OCI-LY7 (cell line): ENCODE measurements around the gene APRT. TPM values are rescaled to one million over a fixed set of nuclear protein-coding genes. Genes with fewer than 3 reads are reported as not detected.

Experiments used
- BruUV-seq: library from RNA; stranded (reverse); fragments of 400-500 nt; replicated peaks from 2 replicates; lab custom pipeline; 2021; lab: Mats Ljungman, UMichigan
- CTCF ChIA-PET: fragments of 300-600 bp; sonication (Branson Sonifier 250); formaldehyde crosslinking; loops from one replicate; lab custom pipeline; 2022; ENCODE audit warnings: antibody characterized with exemption; ENCODE audit not compliant: unreplicated experiment; lab: Charles Lee
- POLR2A ChIA-PET: fragments of 300-600 bp; sonication (Branson Sonifier 250); formaldehyde crosslinking; loops from one replicate; lab custom pipeline; 2022; ENCODE audit warnings: antibody characterized with exemption; lab: Charles Lee
- DNase-seq: peaks from one replicate; pipeline ENCODE4 v3.0.0-alpha.2; 2015; ENCODE audit warnings: low spot score
- H2AFZ ChIP-seq: fragments of 200-600 bp; sonication (generic), shearing (Covaris generic); 2 replicates; pipeline ENCODE4 v1.6.1; 2014; ENCODE audit warnings: mild to moderate bottlenecking, antibody characterized with exemption, low read length, moderate library complexity
- H3K27ac ChIP-seq: fragments of 200-600 bp; sonication (generic); 2 replicates; pipeline ENCODE4 v1.5.1; 2014; ENCODE audit warnings: mixed run types, low read depth, mild to moderate bottlenecking, moderate library complexity, low read length, inconsistent platforms; ENCODE audit not compliant: poor library complexity, severe bottlenecking
- H3K36me3 ChIP-seq: fragments of 200-600 bp; sonication (generic); 2 replicates; pipeline ENCODE4 v1.6.1; 2014; ENCODE audit warnings: mild to moderate bottlenecking, antibody characterized with exemption, low read length, moderate library complexity, mixed read lengths; ENCODE audit not compliant: insufficient read depth
- H3K4me1 ChIP-seq: fragments of 200-600 bp; sonication (generic); 2 replicates; pipeline ENCODE4 v1.5.1; 2014; ENCODE audit warnings: mild to moderate bottlenecking, low read length; ENCODE audit not compliant: insufficient read depth, poor library complexity, severe bottlenecking
- H3K4me2 ChIP-seq: fragments of 200-600 bp; sonication (generic); 2 replicates; pipeline ENCODE4 v1.6.1; 2014; ENCODE audit warnings: mild to moderate bottlenecking, low read length
- H3K4me3 ChIP-seq: fragments of 200-600 bp; sonication (generic); 2 replicates; pipeline ENCODE4 v1.5.1; 2014; ENCODE audit warnings: mild to moderate bottlenecking, low read depth, low read length; ENCODE audit not compliant: poor library complexity, severe bottlenecking
- H3K79me2 ChIP-seq: fragments of 200-600 bp; sonication (generic); 2 replicates; pipeline ENCODE4 v1.6.1; 2016; ENCODE audit warnings: low read depth, mild to moderate bottlenecking, low read length, moderate library complexity, mixed read lengths; ENCODE audit not compliant: insufficient read depth
- H3K9me2 ChIP-seq: fragments of 200-600 bp; sonication (generic); 2 replicates; pipeline ENCODE4 v1.6.1; 2016; ENCODE audit warnings: mild to moderate bottlenecking, low read length, mixed read lengths; ENCODE audit not compliant: insufficient read depth
- H3K9me3 ChIP-seq: fragments of 200-600 bp; sonication (generic); 2 replicates; pipeline ENCODE4 v1.6.1; 2014; ENCODE audit warnings: mild to moderate bottlenecking, mixed run types, low read length, mixed read lengths
- H4K20me1 ChIP-seq: fragments of 200-600 bp; sonication (generic); 2 replicates; pipeline ENCODE4 v1.6.1; 2014; ENCODE audit warnings: mild to moderate bottlenecking, antibody characterized with exemption, low read length, moderate library complexity, mixed read lengths; ENCODE audit not compliant: insufficient read depth
- CTCF ChIP-seq: fragments of 200-600 bp; sonication (generic); conservative IDR thresholded peaks from 2 replicates; pipeline ENCODE4 v1.5.1; 2014; ENCODE audit warnings: mild to moderate bottlenecking, antibody characterized with exemption, low read length, moderate library complexity, mixed read lengths
- EZH2phosphoT487 ChIP-seq: fragments of 200-600 bp; sonication (generic); IDR thresholded peaks from 2 replicates; pipeline ENCODE4 v1.6.1; 2018; ENCODE audit warnings: low read depth, borderline replicate concordance, mild to moderate bottlenecking, mixed run types, antibody characterized with exemption, low read length, moderate library complexity, mixed read lengths
- intact Hi-C: fragments of 100-400 bp; cut with micrococcal nuclease; formaldehyde crosslinking; loops from one replicate; pipeline ENCODE4 v1.10.0; 2022; ENCODE audit not compliant: unreplicated experiment
- total RNA-seq, 2 experiments: library from RNA; depleted of rRNA in 1 of 2; stranded (reverse); fragments of >200 nt in 1 of 2; shearing (Covaris generic) in 1 of 2; gene quantifications; 2 replicates each; pipeline ENCODE4 v1.2.3, GENCODE V29; 2014 to 2022

The APRT gene
- total RNA-seq, 2 experiments from 2014 or later, result 151 to 216 TPM

GRCh38 chr16:88815227-88815626 is 3.5 kb upstream of the APRT start:
- POLR2A ChIA-PET, result no interaction called here
- Histone ChIP-seq H2AFZ (no peak overlapping the region), H3K9me3 (no peaks in the 10 kb centered on the region), H3K9me2 (no peaks in the 10 kb centered on the region), H3K4me2 (no peak overlapping the region), H3K79me2 (peaks cover 10% of the 10 kb centered on the region; the same call in 1 of the 2 replicates), H4K20me1 (no peaks in the 10 kb centered on the region), H3K4me1 (peaks cover 12% of the 10 kb centered on the region), H3K4me3 (no peak overlapping the region), H3K36me3 (peaks cover 5% of the 10 kb centered on the region; the same call in 1 of the 2 replicates), H3K27ac (no peak overlapping the region)
- TF ChIP-seq EZH2phosphoT487 (no peak), CTCF (no peak)
- CTCF ChIA-PET, result interaction anchor here (0.5 to 0.7 kb wide), 2 partner anchors 22 to 353 kb away, joined by 3 to 8 read pairs; no protein-coding TSS in a partner anchor
- intact Hi-C loops, result loop anchor here (10.0 kb wide), 1 partner anchor 280 kb away; the partner anchor contains the start of gene ACSF3
- no TSS peak for BruUV-seq
- DNase-seq, result no peak

- TF ChIP-seq CTCF, result no peak
- peaks cover 23% of the 10 kb centered on the region for H3K4me1 ChIP-seq
- DNase-seq, result no peak
- H3K4me2 ChIP-seq, result no peak overlapping the region
- H4K20me1 ChIP-seq, result no peaks in the 10 kb centered on the region
- no peak overlapping the region for H2AFZ ChIP-seq
- H3K27ac ChIP-seq, result no peak overlapping the region
- no peak overlapping the region for H3K4me3 ChIP-seq
- CTCF ChIA-PET, result no interaction called here
- intact Hi-C loops, result loop anchor here (10.0 kb wide), 1 partner anchor 281 kb away; the partner anchor contains the start of gene ACSF3
- no TSS peak for BruUV-seq
- H3K36me3 ChIP-seq, result peaks cover 16% of the 10 kb centered on the region
- POLR2A ChIA-PET, result interaction anchor here (0.5 kb wide), 1 partner anchor 11 kb away, joined by 3 read pairs; no protein-coding TSS in a partner anchor
- H3K79me2 ChIP-seq, result peaks cover 12% of the 10 kb centered on the region; the same call in 1 of the 2 replicates
- no peaks in the 10 kb centered on the region for H3K9me3 ChIP-seq
- H3K9me2 ChIP-seq, result no peaks in the 10 kb centered on the region
Observed at GRCh38 chr16:88814144-88814502, 2.4 kb upstream of the APRT start.
